NT2/D1 (cell line): ENCODE measurements around the gene DCX.

Experiments
- DNase-seq: peaks from one replicate; pipeline ENCODE4 v3.0.0-alpha.2; 2011; ENCODE audit warnings: low read depth, low spot score
- H3K27me3 ChIP-seq: 2 replicates; pipeline ENCODE4 v1.6.0; 2011; ENCODE audit warnings: mild to moderate bottlenecking; ENCODE audit not compliant: insufficient read length, insufficient read depth
- H3K36me3 ChIP-seq: 2 replicates; pipeline ENCODE4 v1.6.1; 2011; ENCODE audit warnings: mild to moderate bottlenecking, low read length, mixed read lengths; ENCODE audit not compliant: insufficient read depth, insufficient read length
- H3K4me1 ChIP-seq: 2 replicates; pipeline ENCODE4 v1.5.1; 2011; ENCODE audit not compliant: insufficient read depth, insufficient read length
- H3K4me3 ChIP-seq: 2 replicates; pipeline ENCODE4 v1.5.1; 2011; ENCODE audit warnings: low read depth; ENCODE audit not compliant: insufficient read length
- H3K9ac ChIP-seq: 2 replicates; pipeline ENCODE4 v1.6.0; 2011; ENCODE audit warnings: low read depth; ENCODE audit not compliant: insufficient read length
- H3K9me3 ChIP-seq: 2 replicates; pipeline ENCODE4 v1.5.1; 2011; ENCODE audit warnings: mild to moderate bottlenecking, low read length; ENCODE audit not compliant: insufficient read depth
- SUZ12 ChIP-seq: IDR thresholded peaks from 2 replicates; pipeline ENCODE4 v1.6.1; 2011; ENCODE audit not compliant: insufficient read length, insufficient read depth; ENCODE audit errors: extremely low read depth
- YY1 ChIP-seq: IDR thresholded peaks from 2 replicates; pipeline ENCODE4 v1.6.1; 2011; ENCODE audit not compliant: insufficient read length, insufficient read depth
- ZNF274 ChIP-seq: IDR thresholded peaks from 2 replicates; pipeline ENCODE4 v1.6.1; 2011; ENCODE audit warnings: mild to moderate bottlenecking, low read depth, low read length

The DCX gene

GRCh38 chrX:111318901-111319300 lies 93.1 kb downstream of the DCX start:
- no peak for DNase-seq
- no peak for TF ChIP-seq SUZ12
- TF ChIP-seq YY1: no peak
- TF ChIP-seq ZNF274: no peak
- no peaks in the 10 kb centered on the region for H3K4me1 ChIP-seq
- no peaks in the 10 kb centered on the region for H3K36me3 ChIP-seq
- H3K9ac ChIP-seq: no peak overlapping the region
- H3K27me3 ChIP-seq: no peaks in the 10 kb centered on the region
- no peak overlapping the region for H3K4me3 ChIP-seq
- no peaks in the 10 kb centered on the region for H3K9me3 ChIP-seq

DNA sequence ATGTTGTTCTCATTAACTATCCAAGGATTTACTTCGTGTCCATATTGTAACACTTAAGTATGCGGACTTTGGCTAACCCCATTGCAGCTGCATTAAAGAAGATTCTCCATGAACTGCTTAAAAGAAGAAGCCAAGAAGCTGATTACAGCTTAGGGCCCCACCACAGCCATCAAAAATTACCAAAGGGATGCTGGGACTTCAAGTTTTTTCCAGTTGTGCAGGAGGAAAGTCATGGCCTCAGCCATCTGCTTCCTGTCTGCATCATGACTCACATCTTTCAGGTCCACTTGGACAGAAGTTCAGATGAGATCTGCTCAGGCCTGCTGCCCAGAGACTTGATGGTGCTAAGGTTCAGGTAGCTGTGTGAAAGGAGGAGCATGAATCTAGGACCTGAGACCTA lies 102.9 kb downstream of the DCX start:
- DNase-seq: no peak
- Histone ChIP-seq H3K9ac (no peak overlapping the region), H3K9me3 (no peaks in the 10 kb centered on the region), H3K4me3 (no peak overlapping the region), H3K27me3 (no peaks in the 10 kb centered on the region), H3K36me3 (no peaks in the 10 kb centered on the region), H3K4me1 (no peaks in the 10 kb centered on the region)
- TF ChIP-seq ZNF274: no peak
- TF ChIP-seq SUZ12: no peak

GRCh38 chrX:111308039-111308438 lies 104.0 kb downstream of the DCX start:
- H3K9me3 ChIP-seq: no peaks in the 10 kb centered on the region

DNA sequence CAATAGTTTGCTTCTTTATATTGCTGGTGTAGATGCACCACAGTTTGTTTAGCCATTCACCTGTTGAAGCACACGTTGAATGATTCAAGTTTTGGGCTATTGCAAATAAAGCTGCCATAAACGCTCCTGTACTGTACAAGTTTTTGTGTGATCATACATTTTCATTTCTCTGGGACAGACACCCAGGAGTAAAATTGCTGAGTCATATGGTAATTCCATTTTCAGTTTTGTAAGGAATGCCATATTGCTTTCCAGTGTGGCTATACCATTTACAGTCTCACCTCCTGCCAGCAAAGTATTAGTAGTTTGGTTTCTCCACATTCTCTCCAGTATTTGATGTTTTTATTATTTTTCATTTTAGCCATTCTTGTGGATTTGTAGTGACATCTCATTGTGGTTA lies 109.7 kb downstream of the DCX start:
- DNase-seq: no peak
- TF ChIP-seq SUZ12 (no peak), ZNF274 (no peak), YY1 (no peak)
- H3K9ac ChIP-seq: no peak overlapping the region

More at GRCh38 chrX:111308039-111308438, 104.0 kb downstream of the DCX start:
- TF ChIP-seq ZNF274: no peak
- TF ChIP-seq YY1: no peak
- no peak for TF ChIP-seq SUZ12
- Histone ChIP-seq H3K4me3 (no peak overlapping the region), H3K36me3 (no peaks in the 10 kb centered on the region), H3K9ac (no peak overlapping the region), H3K4me1 (no peaks in the 10 kb centered on the region), H3K27me3 (no peaks in the 10 kb centered on the region)
- DNase-seq: no peak

DNA sequence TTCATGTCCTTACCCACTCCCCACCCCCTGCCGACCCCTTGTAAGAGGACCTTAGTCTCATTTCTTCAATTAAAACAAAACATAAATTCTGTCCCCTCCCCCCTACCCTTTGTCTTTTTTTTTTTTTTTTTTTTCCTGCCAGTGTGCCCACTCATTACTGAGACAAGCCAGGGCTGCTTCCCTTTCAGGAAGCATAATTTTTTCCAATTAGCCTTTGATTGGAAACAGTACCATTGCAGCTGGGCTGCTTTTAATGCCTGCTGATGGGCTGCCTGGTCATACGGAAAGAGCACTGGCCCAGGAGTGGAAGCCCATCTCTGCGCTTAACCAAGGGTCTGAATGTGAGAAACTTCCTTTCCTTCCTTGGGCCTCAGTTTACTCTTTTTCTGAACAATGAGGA lies 123.2 kb downstream of the DCX start:
- H3K9ac ChIP-seq: no peak overlapping the region
- no peaks in the 10 kb centered on the region for H3K36me3 ChIP-seq
- H3K4me3 ChIP-seq: no peak overlapping the region
- TF ChIP-seq SUZ12 (no peak), YY1 (no peak), ZNF274 (no peak)
- H3K4me1 ChIP-seq: no peaks in the 10 kb centered on the region
- no peaks in the 10 kb centered on the region for H3K9me3 ChIP-seq
- no peaks in the 10 kb centered on the region for H3K27me3 ChIP-seq
- DNase-seq: no peak

More for the DNA sequence above, 109.7 kb downstream of the DCX start:
- H3K9me3 ChIP-seq: no peaks in the 10 kb centered on the region
- no peaks in the 10 kb centered on the region for H3K27me3 ChIP-seq
- H3K36me3 ChIP-seq: no peaks in the 10 kb centered on the region
- H3K4me3 ChIP-seq: no peak overlapping the region
- H3K4me1 ChIP-seq: no peaks in the 10 kb centered on the region

DNA sequence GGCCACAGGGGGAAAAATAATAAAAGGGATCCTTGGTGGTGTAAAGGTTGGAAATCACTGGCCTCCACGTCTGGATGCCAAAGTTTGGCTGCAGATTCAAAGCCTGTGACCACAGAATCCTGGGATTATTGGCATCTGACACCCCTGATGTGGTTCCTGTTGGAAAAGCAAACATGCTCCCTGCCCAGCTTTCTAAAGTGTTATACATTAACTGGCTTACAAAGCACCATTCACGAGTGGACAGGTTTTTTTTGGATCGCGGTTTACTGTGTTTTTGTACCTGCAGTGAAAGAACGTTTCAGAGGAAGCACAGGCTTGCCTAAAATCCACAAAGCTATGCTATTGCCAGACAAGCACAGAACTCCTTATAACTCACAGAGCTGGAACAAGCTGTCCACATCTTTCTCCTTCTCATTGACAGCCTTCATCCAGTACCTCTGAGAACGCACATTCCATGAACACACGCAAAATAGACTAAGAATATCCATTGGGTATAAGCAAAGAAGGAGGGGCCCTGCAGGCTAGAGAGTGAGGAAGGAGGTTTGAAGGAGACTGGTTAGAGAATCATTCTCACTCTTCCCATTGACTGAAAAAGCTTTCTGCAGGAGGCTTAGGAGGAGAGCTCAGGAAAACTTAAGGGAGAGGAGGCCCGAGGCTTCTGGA lies 127.2 kb downstream of the DCX start:
- no peak for DNase-seq
- Histone ChIP-seq H3K36me3 (no peaks in the 10 kb centered on the region), H3K4me1 (no peaks in the 10 kb centered on the region), H3K27me3 (no peaks in the 10 kb centered on the region), H3K9me3 (no peaks in the 10 kb centered on the region), H3K4me3 (no peak overlapping the region), H3K9ac (no peak overlapping the region)
- TF ChIP-seq SUZ12 (no peak), ZNF274 (no peak), YY1 (no peak)

GRCh38 chrX:111283446-111283845 lies 128.5 kb downstream of the DCX start:
- TF ChIP-seq ZNF274 (no peak), SUZ12 (no peak), YY1 (no peak)
- Histone ChIP-seq H3K4me1 (no peaks in the 10 kb centered on the region), H3K27me3 (no peaks in the 10 kb centered on the region), H3K9me3 (no peaks in the 10 kb centered on the region), H3K36me3 (no peaks in the 10 kb centered on the region), H3K9ac (no peak overlapping the region), H3K4me3 (no peak overlapping the region)
- no peak for DNase-seq
